Middle frontal gyrus (tissue), 1 donor: ENCODE measurements around the gene AARS2.

ENCODE experiments used
- DNase-seq: peaks from one replicate; pipeline ENCODE4 v3.0.0-alpha.2; 2015; ENCODE audit warnings: low spot score; ENCODE audit errors: extremely low spot score

AARS2 gene

DNA sequence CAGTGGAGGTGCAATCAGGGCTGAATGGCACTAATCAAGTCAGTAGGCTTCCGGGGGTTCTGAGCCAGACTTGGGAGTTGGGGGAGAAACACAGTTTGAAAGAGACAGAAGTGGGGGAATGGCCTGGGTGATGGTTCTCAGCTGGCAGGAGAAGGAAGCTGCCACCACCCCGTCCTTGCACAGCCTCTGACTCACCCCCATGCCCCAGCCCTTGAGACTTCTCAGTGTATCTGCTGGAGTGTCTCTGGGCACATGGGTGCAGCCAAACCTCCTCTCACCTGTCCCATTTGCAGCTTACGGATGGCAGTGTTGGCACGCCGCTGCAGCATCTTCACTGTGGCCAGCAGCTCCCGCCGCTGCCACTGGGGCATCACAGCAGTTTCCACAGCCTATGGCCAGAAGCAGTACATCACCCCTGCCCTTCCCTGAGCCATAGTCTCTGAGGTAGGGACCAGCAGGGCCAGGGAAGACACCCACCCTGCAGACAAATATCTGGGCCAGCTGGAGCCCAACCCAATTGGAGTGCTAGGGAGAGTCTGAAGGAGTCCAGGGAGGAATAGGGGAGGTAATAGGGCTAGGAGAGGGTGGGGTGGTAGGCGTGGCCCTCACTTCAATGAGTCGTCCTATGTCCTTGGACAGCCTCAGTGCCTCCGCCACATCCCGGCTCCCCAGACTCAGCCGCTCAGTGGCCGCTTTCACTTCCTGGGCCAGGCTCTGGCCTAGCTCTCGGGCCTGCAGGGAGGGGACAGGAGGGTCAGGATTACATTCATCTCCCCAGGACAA is 11.2 kb downstream of the AARS2 start:
- DNase-seq: no peak

DNA sequence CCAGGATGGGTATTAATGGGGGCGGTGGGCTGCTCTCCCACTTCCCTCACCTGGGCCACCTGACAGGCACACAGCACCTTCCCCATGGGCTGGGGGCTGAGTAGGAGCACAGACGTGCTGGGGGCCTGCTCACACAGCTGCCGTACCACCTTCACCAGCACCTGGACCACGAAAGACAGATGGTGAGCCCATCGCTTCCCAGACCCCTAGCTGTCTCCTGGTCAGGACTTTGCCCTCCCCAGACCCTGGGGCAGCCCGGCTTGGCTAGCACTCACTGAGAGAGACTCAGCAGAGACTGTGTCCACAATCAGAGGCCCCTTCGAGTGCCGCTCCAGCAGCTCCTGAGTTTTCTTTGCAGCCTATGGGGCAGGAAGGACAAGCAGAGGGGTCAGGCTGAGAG is 12.0 kb downstream of the AARS2 start:
- no peak for DNase-seq

DNA sequence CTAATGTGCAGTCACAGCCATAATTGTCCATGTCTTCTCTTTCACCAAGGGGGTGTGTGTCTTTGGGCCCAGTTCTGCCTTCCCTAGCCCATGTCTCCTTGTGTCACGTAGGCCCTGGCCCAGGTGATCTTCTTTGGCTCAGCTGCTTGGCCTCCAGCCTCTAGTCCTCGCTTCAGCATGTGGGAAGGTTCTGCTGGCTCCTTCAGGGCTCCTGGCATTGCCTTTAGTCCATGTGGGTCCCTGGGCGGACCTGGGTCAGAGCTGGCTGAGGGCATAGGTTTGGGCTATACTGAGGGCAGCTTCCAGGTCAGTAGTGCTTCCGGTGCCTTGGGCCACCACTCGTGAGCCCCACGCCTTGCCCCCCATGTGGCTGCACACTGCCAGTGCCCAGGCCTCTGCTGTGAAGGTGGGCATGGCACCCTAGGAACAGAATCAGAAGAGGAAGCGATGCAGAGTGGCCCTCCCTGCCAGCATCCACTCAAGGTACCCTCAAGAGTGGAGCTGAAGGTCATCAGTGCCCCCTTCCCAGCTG is 12.8 kb downstream of the AARS2 start:
- no peak for DNase-seq

DNA sequence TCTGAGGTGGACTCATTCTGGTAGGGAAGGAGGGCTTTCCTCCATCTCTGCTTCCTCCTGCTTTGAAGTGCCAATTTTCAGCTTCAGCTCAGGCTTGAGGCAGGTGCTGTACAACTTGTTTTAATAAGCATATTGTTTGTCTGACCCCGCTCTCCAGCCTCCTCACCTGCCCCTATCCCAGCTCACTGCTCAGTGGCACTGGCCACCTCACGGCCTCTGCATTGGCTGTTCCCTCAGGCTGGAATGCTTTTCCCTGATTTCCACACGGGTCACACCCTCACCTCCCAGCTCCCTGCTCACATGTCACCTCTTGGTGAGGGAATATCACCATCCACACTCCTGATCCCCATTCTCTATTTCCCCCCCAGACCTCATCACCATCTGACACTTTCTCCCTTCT is 14.3 kb downstream of the AARS2 start:
- no peak for DNase-seq

DNA sequence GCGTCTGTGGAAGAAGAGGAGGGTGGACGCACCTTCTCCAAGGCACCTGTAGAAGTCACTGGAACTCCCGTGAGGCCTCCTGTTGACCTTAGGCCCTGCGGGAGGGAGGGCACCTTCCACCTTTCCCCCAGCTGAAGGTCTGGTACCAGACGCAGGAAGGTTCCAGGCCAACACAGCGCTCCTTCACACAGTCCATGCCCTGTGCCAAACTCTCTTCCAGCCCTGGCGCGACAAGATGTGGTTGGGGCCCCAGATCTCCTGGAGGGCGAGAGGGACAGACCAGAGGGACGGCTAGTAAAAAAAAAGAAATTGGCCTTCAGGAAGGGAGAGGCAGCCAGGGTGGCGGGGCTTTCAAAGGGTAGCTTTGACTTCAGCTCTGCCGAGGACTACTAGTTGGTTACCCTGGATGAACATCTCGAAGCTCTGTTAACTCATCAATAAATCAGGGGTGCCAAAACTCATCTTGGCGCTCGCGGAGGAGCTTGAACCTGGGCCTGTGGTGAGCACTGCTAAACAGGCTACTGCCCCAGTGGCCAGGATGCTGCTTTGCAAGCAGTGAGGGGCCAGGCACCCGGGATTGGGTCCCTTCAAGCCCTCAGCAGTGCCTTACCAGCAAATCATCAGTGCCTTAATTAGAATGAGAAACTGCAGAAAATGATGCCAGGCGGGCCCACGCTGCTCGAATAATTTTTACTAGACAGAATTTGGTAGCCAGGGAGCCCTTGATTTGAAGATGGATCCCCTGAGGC is 14.9 kb downstream of the AARS2 start:
- DNase-seq: no peak

DNA sequence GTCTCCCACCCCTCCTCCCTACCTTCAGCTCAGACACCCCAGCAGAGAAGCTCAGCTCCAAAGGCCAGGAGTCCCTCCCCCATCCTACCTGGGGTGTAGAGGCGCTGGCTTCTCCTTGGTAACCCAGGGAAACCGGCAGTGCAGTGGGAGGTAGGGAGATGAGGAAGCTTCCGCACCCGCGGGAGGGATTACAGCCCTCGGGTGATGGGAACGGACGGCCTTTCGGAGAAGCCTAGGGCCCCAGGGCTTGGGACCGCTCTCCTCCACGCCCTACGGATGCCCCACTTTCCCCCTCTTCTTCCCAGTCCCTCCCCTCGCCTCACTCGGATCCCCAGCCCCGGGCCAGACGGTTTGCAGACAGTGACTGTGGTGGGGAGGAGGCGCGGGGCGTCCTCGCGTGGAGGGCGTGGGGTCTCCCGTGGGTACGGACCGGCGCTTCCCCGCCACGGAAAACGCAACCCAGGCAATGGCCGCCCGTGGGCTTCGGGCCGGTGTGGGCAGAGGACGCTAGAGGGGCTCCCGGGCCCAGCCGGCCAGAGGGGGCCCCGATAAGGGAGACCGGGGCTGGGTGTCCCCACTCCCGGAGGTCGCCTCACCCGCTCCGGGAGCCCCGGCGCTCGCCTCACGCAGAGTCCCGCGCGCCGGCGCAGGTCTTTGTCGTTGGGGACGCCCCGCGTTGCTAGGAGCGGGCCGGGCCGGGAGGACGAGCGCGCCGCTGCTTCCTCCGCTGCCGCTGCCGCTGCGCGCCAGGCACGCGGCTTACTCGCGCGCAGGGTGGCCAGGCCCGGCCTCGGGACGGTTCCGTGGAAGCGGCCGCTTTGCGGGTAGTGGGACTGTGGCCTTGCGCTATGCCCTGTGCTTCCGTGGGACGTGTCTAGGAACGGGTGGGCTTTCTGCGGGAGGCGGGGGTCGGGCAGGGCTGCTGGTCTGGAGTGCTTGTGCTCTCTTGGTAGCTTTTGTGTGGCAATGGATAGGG is 15.8 kb downstream of the AARS2 start:
- DNase-seq: no peak

DNA sequence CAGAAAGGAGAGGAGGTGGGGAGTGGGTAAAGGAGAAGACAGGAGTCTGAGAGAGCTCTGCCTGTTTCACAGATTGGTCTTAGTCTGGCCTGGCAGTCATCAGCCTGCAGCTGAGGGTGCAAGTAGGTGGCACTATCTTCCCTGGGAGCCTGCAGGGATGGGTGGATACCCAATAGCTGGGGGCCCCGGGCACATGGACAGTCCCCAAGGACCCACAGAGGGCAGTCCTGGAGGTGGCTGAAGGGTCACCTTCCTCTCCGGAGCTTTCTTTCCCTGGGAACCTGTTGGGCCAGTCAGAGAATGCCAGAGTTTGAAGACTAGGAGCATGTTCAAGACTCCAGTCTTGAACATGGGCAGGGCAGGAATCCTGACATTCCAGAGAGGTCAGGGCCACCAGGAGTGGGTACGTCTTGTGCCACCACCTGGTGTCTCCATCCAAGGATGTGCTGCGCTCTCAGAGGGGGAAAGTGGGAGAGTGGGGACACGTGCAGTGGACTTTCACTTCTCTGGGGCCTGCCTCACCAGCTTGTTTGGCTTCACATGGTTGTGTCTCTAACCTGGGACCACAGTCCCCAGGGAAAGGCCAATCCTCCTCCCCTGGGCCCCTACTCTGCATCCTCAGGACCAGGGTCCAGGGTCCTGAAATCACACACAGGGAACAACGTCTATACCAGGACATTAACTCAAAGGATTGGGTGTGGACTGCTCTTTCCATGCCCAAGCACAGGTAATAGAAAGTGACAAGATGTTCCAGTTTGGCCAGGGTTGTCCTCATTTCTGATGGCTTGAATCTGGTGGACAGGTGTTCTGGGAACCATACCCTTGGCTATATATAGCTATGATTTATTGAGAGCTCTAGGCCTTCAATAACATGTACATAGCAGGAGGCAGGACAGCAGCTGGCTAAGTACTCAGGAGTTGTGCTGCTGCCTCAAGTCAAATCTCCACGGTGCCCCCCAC is 18.0 kb downstream of the AARS2 start:
- DNase-seq: no peak

DNA sequence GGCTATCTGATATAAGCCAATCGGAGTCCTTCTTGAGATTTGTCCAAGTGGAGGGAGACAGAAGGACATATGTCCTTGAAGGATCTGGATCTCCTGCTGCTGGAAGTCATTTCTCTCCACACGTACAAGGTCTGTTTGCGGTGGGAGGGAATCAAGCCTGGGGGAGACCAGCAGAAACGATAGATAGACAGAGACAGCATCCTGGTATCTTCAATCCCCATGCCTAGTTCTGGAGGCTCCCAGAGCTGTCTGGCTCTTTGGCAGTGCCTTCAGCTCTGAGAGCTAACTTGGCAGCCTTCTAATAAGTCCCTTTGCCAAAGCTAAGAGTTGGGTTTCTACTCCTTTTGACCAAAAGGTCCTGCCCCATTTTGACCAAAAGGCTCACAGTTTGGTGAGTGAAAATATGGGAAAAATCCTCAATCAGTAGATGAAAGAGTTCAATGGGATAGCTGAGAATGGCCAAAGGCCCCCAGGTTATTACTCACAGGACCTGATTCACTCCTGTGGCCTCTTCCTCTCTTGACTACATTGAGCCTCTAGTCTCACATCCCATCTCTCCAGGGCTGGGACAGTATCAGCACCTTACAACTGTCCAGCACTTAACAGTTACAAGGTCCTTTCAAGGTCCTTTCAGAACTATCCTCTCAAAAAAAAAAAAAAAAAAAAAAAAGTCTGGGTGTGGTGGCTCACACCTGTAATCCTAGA is 20.3 kb downstream of the AARS2 start:
- no peak for DNase-seq

DNA sequence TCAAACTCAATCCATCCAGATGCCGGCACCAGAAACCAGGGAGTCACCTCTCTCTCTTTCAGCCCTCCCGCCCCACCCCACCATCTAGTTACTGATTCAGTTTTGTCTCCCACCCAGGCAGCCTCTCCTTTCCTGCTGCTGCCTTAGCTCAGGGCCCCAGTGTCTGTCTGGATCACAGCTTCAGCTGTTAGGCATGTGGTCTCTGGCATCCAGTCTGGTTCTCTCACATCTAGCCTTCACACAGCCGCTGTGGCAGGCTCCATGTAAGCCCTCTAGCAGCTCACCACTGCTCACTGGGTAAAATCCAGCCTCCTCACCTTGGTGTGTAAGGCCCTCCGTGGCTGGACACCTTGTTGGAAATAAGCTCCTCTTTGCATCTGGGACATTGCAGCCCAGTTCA is 21.3 kb downstream of the AARS2 start:
- no peak for DNase-seq

DNA sequence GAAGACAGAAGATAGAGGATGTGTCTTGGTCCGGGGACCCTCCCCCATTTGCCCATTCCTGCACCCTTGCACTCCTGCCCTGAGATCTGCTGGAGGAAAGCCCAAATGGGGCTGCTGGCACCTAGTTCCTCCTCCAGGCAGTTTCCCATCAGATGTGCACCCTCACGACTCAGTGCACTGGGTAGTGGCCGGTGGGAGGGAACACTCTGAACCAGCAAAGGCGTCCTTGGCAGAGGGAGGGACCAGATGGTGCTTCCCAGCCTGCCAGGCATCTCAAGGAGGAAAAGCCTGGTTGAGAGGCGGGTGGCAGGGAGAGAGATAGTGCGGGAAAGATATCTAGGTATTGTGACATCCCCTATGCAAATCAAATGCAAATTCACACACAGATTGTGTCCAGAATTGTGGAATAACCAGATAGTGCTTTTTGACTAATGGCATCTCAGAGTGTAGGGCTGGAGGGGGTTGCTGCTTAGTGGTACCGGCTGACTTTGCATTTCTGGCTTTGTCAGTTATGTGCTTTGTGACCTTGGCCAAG is 23.4 kb downstream of the AARS2 start:
- DNase-seq: no peak

DNA sequence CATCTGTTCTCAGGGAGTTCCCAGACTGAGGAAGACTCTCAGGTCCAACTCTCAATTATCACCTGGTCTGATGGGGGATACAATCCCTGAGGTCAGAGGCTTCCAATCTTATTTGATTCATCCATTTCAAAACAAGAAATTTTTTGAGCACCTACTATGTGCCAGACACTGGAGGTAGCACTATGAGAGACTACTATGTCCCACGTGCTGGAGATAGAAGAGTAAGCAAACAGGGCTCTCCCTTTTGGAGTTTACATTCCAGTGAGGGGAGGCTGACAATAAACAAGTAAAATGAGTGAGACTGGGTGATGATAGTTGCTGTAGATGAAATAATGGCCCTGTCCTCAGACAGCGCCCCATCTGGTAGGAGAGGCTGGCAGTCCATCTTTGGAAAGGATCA is 26.4 kb downstream of the AARS2 start:
- no peak for DNase-seq

DNA sequence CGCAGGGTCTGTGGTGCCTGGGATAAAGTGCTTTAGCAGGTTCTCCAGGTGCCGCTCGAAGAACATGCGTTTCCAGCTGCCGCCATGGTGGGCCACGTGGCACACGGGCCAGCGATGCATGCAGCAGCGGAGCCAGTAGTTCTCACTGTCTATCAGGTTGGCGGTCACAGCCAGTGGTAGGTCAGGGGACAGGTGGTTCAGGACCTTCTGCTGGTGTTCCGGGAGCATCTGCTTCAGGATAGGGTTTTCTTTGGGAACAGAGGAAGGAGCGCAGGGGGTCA is 26.9 kb downstream of the AARS2 start:
- no peak for DNase-seq

DNA sequence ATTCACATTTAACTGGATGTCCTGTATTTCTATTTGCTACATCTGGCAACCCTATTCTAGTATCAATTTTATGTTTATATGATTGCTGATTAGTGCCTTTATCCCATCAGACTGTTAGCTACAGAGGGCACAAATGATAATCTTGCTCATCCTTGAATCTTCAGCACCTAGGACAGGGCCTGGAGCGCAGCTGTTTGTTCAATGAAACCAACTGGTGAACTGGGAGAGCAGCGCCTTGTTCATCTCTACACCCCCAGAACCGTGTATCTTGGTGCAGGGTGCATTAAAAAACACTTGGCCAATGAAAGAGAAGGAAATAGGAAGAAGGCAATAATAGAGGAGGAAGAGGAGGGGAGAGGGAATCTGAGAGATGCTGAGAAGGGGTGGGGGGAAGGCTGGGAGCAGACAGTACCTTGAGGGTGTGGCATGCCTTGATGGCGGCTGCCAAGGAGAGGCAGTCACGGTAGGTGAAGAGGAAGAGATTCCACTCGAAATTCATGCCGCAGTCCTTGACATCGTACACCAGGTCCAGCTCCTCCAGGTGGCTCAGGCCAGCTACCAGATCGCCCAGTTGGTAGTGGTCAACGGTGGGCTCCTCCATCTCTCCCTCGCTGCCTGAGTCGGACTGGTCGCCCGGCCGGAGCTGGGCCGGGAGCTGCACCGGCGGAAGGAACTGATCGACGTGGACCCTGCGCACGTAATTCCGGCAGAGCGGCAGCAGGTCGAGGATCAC is 27.4 kb downstream of the AARS2 start:
- no peak for DNase-seq

DNA sequence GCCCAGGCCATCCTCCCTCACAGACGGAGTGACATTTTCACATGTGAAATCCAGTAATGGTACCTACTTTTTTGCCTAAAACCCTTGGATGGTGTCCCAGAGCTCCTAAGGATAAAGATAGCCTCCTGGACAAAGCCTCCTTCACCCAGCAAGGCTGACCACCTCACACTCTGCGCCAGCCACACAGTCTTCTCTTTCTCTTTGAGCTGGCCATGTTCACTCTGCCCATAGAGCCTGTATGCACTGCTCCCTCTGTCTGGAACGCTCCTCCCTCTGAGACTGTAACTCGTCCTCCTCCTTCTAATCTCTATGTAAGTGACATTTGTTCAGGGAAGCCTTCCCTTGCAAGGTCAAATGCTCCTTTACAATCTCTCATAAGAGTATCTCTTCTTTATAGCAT is 28.3 kb downstream of the AARS2 start:
- DNase-seq: no peak

DNA sequence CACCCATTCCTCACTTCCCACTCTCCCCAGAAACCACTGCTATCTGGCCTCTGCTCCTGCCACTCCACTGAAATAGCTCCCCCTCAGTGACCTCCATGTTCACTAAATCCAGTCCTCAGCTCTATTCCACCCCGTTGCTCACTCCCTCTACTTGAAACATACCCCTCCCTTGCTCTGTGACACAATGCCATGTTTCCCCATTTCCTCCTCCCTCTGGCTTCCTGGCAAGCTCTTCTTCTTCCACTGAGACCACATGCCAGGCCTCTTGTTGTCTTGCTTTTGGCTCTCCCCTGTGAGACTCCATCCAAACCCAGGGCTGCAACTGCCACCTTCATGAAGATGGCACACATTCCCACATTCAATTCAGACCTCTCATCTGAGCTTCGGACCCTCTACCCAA is 29.0 kb downstream of the AARS2 start:
- DNase-seq: no peak

DNA sequence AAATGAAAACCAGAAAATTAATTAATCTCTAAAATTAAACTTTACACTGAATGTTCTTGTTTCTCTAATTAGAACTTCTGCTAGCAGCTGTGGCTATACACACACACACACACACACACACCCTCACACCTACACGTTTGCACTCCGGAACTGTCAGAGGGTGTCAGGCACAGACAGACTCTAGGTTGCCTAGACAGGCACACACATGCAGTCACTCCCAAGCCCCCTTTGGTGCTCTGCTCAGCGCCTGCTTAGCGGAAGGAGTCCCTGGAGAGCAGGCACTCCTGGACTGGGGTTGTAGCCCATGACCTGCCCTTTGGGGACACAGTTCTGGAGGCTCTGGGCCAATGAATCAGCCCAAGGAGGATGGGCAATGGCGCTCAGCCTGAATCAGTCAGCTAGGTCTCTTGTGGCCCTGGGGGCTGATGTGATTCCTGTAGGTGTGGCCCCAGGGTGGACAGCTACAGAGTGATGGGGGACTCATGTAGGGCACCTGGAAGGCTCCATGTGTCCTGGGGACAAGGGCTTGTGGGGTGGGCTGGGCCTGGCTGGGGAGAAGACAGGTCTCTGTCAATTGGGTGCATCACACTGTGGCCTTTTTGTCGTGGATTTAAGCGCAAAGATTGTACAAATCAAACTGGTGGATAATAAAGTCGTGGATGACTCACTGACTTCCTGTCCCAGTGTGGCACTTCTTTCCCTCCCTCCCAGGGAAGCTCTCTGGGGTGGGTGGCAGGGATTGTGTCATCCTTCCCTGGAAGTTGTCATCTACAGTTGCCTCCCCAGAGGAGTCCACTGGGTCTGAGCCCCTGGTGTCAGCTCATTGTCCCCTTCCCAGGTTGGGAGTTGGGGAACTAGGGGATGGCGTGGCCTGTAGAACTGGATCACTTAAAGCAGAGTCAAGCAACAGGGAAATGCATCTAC is 34.1 kb downstream of the AARS2 start:
- no peak for DNase-seq

DNA sequence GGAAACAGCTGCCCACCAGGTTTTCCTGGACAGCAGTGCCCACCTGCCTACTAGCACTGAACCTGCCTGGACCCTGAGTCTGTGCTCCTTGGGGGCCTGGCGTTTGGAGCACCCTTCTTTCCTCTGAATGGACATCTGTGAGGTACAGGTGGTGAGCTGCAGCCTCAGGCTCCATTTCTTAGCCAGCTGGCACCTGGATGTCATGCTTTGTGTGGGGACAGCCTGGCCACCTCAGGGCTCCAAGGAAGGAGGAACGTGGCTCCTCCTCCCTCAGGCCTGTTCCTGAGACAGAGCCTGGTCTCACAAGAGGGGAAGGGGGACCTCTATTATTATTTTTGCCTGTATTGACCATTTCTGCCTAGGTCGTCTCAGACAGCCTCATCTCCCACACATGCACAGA is 34.8 kb downstream of the AARS2 start:
- no peak for DNase-seq

DNA sequence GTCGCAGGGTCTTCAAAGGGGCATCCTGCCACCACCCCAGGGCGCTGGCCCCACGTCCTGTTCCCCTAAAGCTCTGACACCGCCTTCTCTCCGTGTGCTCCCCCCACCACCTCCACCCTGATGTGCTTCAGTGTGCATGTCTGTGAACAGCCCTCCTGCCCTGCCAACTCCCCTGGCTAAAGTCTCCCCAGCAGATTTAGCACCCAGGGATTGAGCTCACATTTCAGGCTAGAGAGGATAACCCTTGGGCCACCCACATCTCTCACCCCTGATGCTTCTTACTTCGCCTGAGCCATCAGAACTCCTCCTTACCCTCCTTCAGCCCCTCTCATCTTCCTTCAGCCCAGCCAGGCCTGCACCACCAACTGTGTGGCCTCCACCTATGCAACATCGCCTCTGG is 35.4 kb downstream of the AARS2 start:
- DNase-seq: no peak
